ENCODE data around the gene DHX8. TPM values are rescaled to one million over a fixed set of nuclear protein-coding genes. Genes with fewer than 3 reads are reported as not detected.

DHX8 gene
- polyA plus RNA-seq, 1 experiment: 42.7 TPM

DNA sequence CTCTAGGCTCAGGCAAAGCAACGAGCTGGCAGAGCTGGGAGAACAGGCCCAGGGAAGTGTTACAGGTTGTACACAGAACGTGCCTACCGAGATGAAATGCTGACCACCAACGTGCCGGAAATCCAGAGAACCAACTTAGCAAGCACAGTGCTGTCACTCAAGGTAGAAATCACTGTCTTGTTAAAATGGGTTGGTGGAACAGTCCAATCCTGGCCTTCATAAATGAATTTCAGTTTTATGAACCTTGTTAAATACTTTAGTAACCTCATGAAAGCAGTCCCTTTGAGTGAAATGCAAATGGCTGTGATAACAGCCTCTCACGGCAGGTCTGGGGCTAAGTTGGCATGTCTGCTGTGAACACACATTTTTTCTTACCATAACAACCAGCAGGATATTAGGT is 33.4 kb downstream of the DHX8 start:
- POLR2A ChIA-PET: no interaction called here

DNA sequence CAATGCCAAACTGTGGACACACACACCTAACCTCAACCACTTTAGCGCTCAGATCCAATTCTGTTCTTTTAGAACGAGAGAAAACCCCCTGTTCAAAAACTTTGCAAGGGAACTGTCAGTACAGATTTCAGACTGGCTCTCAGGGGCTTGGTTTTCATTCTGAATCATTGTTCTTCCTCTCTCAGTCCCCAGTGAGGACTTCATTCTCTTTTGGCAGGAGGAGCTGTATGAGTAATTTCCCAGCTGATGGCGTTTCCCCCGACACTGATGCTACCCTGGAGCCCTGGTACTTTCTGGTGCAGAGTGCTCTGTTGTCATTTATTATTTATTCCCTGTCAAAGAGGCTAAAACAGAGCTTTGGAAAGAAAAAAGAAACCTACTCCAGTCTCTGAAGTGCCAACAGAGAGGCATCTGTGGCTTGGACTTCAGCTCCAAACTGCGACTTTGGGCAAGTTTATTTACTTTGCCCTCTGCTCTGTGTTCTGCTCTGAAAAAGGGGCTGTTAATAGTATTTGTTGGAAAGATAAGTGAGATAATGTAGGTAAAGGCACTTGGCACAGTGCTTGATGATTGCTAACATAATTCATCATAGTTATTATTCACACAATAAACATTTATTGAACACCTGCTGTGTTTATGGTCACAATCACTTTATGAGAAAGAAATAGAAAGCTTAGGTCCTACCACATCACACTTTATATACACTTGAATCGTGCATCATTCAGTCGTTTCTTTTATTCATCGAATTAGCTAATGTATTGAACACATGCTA is 34.0 kb downstream of the DHX8 start:
- no peak for DNase-seq (ENCODE audit: low read depth)
- Histone ChIP-seq H3K4me3 (ENCODE audit: low read depth, low read length) (no peak overlapping the region), H3K36me3 (ENCODE audit: control insufficient read depth, insufficient read depth, low read length) (peaks cover 19% of the 10 kb centered on the region), H3K27me3 (ENCODE audit: control insufficient read depth, insufficient read depth, low read length) (no peaks in the 10 kb centered on the region)
- ChIA-PET POLR2A (interaction anchor here (1.1 kb wide), 1 partner anchor 119 kb away, joined by 5 read pairs; the partner anchor contains the start of gene ARL4D), CTCF (interaction anchor here (0.6 to 2.0 kb wide), 6 partner anchors 8 to 166 kb away, joined by 3 to 7 read pairs (median 4); no protein-coding TSS in a partner anchor)
- TF ChIP-seq, protein P1, sequence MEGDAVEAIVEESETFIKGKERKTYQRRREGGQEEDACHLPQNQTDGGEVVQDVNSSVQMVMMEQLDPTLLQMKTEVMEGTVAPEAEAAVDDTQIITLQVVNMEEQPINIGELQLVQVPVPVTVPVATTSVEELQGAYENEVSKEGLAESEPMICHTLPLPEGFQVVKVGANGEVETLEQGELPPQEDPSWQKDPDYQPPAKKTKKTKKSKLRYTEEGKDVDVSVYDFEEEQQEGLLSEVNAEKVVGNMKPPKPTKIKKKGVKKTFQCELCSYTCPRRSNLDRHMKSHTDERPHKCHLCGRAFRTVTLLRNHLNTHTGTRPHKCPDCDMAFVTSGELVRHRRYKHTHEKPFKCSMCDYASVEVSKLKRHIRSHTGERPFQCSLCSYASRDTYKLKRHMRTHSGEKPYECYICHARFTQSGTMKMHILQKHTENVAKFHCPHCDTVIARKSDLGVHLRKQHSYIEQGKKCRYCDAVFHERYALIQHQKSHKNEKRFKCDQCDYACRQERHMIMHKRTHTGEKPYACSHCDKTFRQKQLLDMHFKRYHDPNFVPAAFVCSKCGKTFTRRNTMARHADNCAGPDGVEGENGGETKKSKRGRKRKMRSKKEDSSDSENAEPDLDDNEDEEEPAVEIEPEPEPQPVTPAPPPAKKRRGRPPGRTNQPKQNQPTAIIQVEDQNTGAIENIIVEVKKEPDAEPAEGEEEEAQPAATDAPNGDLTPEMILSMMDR (IDR thresholded peaks at IDR 0.05; ENCODE audit: insufficient read depth, low read depth, low read length): no peak

More for the DNA sequence above, 33.4 kb downstream of the DHX8 start:
- TF ChIP-seq, protein P1 (IDR thresholded peaks at IDR 0.05; ENCODE audit: insufficient read depth, low read depth, low read length): no peak
- CTCF ChIA-PET: interaction anchor here (1.2 to 2.0 kb wide), 4 partner anchors 14 to 167 kb away, joined by 3 to 7 read pairs (median 5); no protein-coding TSS in a partner anchor
- H3K36me3 ChIP-seq (ENCODE audit: control insufficient read depth, insufficient read depth, low read length): peaks cover 21% of the 10 kb centered on the region
- H3K27me3 ChIP-seq (ENCODE audit: control insufficient read depth, insufficient read depth, low read length): no peaks in the 10 kb centered on the region
- no peak overlapping the region for H3K4me3 ChIP-seq (ENCODE audit: low read depth, low read length)
- no peak for DNase-seq (ENCODE audit: low read depth)

DNA sequence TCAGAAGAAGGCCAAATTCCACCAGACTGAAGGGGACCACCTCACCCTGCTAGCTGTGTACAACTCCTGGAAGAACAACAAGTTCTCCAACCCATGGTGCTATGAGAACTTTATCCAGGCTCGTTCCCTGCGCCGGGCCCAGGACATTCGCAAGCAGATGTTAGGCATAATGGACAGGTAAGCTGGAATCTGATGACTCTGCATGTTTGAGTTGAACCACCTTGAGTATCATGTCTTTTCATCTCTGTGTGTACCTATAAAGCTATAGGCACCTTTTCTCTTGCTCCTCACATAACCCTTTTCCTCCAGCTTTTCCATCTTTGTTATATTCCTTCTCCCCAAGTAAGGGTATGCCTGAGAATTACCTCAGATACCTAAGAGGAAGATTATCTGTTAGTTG is 37.6 kb downstream of the DHX8 start:
- no peak for DNase-seq (ENCODE audit: low read depth)
- Histone ChIP-seq H3K4me3 (ENCODE audit: low read depth, low read length) (no peak overlapping the region), H3K36me3 (ENCODE audit: control insufficient read depth, insufficient read depth, low read length) (peaks cover 33% of the 10 kb centered on the region), H3K27me3 (ENCODE audit: control insufficient read depth, insufficient read depth, low read length) (no peaks in the 10 kb centered on the region)
- CTCF ChIA-PET: interaction anchor here (0.9 to 3.6 kb wide), 7 partner anchors 22 to 239 kb away, joined by 3 to 40 read pairs (median 4); no protein-coding TSS in a partner anchor
- POLR2A ChIA-PET: no interaction called here
- TF ChIP-seq, protein P1 (IDR thresholded peaks at IDR 0.05; ENCODE audit: insufficient read depth, low read depth, low read length): no peak

DNA sequence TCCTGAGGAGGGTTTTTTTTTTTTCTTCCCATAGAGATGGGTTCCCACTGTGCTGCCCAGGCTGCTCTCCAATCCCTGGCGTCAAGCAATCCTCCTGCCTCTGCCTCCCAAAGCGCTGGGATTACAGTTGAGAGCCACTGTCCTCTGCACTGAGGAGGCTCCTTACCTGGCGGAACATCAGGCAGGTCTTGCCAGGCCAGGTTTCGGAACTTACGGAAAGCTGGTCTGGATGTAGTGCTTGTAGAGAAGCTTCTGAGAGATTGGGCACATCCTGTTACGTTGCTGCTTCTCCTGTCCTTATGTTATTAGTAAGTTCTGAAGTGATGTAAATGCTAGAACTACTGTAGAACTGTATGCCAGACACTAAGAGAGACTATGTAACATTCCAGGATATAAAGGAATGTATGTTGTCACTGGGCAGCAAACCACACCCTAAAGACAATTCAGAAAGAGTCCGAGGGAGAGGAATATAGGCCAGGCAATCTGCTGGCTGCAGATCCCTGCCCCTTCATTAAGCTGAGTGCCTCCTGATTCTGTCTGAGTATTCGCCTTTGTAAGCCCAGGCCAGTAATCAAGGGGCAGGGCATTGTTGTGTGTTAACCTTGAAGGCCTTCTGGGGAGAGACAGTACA is 41.3 kb downstream of the DHX8 start:
- TF ChIP-seq, protein P1 (IDR thresholded peaks at IDR 0.05; ENCODE audit: insufficient read depth, low read depth, low read length): no peak
- CTCF ChIA-PET: interaction anchor here (2.1 to 4.5 kb wide), 2 partner anchors 52 to 149 kb away, joined by 8 to 42 read pairs; no protein-coding TSS in a partner anchor
- no peak for DNase-seq (ENCODE audit: low read depth)
- H3K27me3 ChIP-seq (ENCODE audit: control insufficient read depth, insufficient read depth, low read length): no peaks in the 10 kb centered on the region
- POLR2A ChIA-PET: no interaction called here
- no peak overlapping the region for H3K4me3 ChIP-seq (ENCODE audit: low read depth, low read length)
- peaks cover 33% of the 10 kb centered on the region for H3K36me3 ChIP-seq (ENCODE audit: control insufficient read depth, insufficient read depth, low read length)
